Left renal pelvis (tissue), 4 donors: ENCODE measurements around the gene ETV3L. TPM values are rescaled to one million over a fixed set of nuclear protein-coding genes. Genes with fewer than 3 reads are reported as not detected.

ENCODE experiments used
- DNase-seq, 4 donors: peaks; one replicate each; pipeline ENCODE4 v3.0.0-alpha.2; 2013; ENCODE audit warnings: low read depth in 4 of 4, low spot score in 3 of 4
- polyA plus RNA-seq, 4 donors: library from polyadenylated mRNA; unstranded; fragments of 120-200 nt; gene quantifications; one replicate each; pipeline ENCODE4 v1.2.1, GENCODE V29; 2013; ENCODE audit not compliant: insufficient read length in 4 of 4

ETV3L gene
- under 1 TPM in 1 of 4 donors, not detected in 3; 0.07 TPM for polyA plus RNA-seq

- no peak for DNase-seq
These were observed at the start of gene ETV3L for GRCh38 chr1:157099633-157100009. ETV3L (minus strand) TSS chr1:157099808; CDS start chr1:157099523, 285 bp downstream.

GRCh38 chr1:157147906-157148700 is 48.5 kb upstream of the ETV3L start:
- DNase-seq: no peak

- no peak for DNase-seq
These were observed 47.4 kb upstream of the ETV3L start for GRCh38 chr1:157147037-157147436.

- no peak for DNase-seq
These were observed 46.6 kb upstream of the ETV3L start for GRCh38 chr1:157146244-157146643.

GRCh38 chr1:157145076-157145475 is 45.5 kb upstream of the ETV3L start:
- no peak for DNase-seq

- no peak for DNase-seq
These were observed 44.9 kb upstream of the ETV3L start for GRCh38 chr1:157144509-157144908.

- no peak for DNase-seq
These were observed 43.3 kb upstream of the ETV3L start for GRCh38 chr1:157142765-157143423.

GRCh38 chr1:157142201-157142600 is 42.6 kb upstream of the ETV3L start:
- DNase-seq: no peak

GRCh38 chr1:157141212-157141855 is 41.7 kb upstream of the ETV3L start:
- no peak for DNase-seq

GRCh38 chr1:157140063-157140588 is 40.5 kb upstream of the ETV3L start:
- no peak for DNase-seq

GRCh38 chr1:157139052-157139715 is 39.6 kb upstream of the ETV3L start:
- DNase-seq: no peak

- peak; percentile 81 to 84 (median 83) for DNase-seq
These were observed 38.8 kb upstream of the ETV3L start, which contains the start of gene ETV3 for GRCh38 chr1:157138220-157139051. ETV3 (minus strand) TSS chr1:157138395; CDS start chr1:157136352, 2,043 bp downstream.

GRCh38 chr1:157137408-157138219 is 38.0 kb upstream of the ETV3L start:
- no peak for DNase-seq

- no peak for DNase-seq
These were observed 37.4 kb upstream of the ETV3L start for GRCh38 chr1:157137046-157137407.

- DNase-seq: no peak
These were observed 36.5 kb upstream of the ETV3L start for GRCh38 chr1:157136133-157136532.

GRCh38 chr1:157135646-157136045 is 36.0 kb upstream of the ETV3L start:
- no peak for DNase-seq

GRCh38 chr1:157135070-157135469 is 35.5 kb upstream of the ETV3L start:
- DNase-seq: no peak

- no peak for DNase-seq
These were observed 34.8 kb upstream of the ETV3L start for GRCh38 chr1:157134442-157134841.

- DNase-seq: no peak
These were observed 33.8 kb upstream of the ETV3L start for GRCh38 chr1:157133426-157133825.
